Middle frontal gyrus (tissue), 1 donor: ENCODE results near the gene TTC17.
"Not testable (repeated sequence)": the region's sequence is repeated elsewhere in the genome, so short reads cannot be mapped to it uniquely, and the experiment has no call there.

ENCODE experiments used
- DNase-seq: peaks from one replicate; pipeline ENCODE4 v3.0.0-alpha.2; 2015; ENCODE audit warnings: low spot score; ENCODE audit errors: extremely low spot score

The TTC17 gene

GRCh38 chr11:43459246-43459645 lies 100.5 kb downstream of the TTC17 start:
- no peak for DNase-seq

DNA sequence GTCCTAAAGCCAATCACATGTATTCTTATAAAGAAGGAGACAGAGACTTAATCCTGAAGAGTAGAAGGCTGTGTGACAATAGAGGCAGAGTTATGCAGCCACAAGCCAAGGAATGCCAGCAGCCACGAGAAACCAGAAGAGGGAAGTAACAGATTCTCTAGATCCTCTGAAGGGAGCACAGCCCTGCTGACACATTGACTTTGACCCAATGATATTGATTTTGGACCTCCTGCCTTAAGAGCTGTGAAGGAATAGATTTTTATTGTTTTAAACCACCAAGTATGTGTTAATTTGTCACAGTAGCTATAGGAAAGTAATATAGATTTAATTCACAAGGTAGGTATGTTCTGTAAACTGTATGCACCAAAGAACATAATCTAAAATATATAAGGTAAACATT lies 103.6 kb downstream of the TTC17 start:
- no peak for DNase-seq

DNA sequence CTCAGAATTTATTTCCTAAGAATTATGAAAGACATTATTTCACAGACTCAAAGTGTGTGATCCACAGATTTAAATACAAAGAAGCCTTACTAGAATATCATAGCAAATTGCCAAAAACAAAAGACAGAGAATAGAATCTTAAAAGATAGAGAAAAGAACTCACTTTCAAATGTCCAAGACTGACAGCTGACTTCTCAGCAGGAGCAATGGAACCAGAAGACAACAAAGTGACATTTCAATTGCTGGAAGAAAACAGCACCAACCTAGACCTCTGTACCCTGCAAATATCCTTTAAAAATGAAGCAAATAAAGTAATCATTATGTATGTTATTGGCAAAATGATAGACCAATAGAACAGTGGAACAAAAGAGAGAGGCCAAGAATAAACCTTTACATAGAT lies 109.2 kb downstream of the TTC17 start:
- DNase-seq = no peak

DNA sequence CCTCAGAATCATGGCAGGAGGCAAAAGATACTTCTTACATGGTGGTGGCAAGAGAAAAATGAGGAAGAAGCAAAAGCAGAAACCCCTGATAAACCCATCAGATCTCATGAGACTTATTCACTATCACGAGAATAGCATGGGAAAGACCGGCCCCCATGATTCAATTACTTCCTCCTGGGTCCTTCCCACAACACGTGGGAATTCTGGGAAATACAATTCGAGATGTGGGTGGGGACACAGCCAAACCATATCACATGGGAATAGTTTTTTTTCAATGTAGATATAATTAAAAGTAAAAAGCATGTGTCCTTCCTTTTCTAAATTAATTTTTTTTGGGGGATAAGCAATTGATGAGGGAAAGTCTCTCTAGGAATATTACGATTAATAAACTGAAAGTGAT lies 118.8 kb downstream of the TTC17 start:
- DNase-seq = not testable (repeated sequence)

DNA sequence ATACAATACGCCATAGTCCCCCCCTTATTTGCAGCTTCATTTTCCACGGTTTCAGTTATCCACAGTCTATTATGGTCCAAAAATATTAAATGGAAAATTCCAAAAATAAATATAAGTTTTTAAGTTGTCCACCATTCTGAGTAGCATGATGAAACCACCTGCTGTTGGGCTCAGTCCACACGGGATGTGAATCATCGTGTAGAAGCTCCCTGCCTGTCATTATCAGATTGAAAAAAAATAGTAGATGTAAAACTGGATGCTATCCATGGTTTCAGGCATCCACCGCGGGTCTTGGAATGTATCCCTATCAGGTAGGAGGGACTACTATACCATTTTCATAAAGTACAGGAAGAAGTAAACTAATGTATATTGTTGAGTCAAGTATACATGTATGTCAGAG lies 127.4 kb downstream of the TTC17 start:
- DNase-seq = no peak

DNA sequence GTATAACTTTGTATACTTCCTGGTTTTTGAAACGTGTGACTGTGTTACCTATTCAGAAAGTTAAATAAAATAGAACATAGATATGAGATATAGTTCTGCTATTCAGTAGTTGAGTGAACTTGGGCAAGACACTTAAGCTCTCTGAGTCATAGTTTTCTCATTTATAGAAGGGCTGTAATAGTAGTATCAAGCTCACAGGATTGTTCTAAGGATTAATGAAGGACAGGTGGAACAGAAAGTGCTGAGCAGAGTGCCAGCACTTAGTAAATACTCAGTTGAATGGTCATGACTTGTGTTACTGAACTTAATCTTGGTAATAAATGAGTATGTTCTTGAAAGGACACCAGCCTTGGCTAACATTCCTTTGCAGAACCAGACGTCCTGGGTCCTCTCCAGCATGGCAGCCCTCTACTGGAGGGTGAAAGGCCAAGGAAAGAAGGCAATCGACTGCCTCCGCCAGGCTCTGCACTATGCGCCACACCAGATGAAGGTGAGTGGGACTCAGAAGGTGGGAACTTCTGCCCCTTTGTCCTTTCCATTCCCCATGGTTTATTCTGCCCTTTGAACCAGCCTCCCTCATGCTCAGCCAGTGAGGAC lies 131.2 kb downstream of the TTC17 start:
- no peak for DNase-seq

DNA sequence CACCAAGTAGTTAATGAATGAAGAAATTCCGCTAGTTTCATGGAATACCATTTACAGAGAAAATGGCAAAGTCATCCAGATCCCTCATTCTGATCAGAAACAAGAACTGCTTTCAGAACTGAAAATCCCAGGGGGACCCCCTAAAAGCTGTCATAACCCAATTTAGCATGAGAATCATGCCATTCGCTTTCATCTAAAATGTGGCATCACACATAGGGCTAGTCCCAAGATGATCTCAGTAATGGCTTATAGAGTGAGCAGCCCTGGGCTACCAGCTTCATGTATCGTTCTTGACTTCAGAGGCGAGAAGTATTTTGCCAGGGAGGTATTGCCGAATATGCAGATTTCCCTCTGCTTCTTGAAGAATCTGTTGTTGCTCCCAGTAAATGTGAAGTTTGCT lies 134.0 kb downstream of the TTC17 start:
- DNase-seq = no peak

DNA sequence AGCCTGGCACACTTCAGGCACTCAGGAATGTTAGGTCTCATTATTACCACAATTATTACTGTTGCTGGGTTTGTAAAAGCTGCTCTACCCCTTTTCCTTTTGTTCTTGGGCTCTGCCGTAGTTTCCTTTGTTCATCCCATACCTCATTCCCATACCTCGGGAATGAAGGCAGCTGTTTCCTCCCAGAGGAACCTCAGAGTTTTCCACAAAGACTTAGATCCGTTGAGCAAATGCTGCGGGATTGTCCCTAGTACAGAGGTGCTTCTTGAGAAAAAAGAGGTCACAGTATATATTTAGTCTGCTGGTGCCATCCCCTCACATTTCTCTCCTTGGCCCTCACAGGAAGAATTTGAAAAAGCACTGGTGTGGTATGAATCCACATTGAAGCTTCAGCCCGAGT lies 134.7 kb downstream of the TTC17 start:
- no peak for DNase-seq

DNA sequence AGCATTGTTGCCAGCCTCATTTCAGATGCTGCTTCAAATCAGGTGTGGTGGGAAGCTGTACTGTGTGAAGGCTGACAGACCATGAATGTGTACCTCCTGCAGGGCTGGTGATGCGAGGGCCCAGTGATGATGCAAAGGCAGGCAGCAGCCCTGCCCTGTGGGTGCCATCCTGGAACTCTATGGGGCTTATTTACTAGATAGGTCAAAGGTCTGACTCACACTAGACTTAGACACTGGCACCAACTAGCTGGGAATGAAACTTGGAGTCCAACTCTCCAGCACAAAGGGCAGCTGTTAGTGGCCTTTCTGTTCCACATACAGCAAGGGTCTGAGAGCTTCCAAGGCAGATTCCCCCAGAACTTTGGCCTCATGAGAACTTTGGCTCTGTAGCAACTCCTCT lies 138.4 kb downstream of the TTC17 start:
- no peak for DNase-seq

DNA sequence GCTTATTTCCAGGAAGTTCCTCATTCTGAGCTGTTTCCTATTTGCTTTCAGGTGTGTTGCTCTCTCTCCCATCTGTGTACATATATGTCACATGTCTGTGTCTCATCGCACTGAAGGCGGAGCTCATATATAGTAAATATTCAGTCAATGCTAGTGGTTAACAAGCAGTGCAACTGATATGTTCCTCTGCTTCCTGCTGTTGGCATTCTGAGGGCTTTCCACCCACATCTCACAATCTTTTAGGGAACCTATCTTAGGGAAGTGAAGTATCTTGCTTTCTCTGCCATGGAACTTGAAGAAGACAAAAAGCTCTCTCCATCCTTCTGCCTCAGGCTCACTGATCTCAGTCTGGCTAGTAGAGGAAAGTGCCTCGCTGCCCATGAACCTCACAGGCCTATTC lies 139.8 kb downstream of the TTC17 start:
- no peak for DNase-seq

- DNase-seq = no peak
These were observed 144.7 kb downstream of the TTC17 start for GRCh38 chr11:43503417-43503816.

GRCh38 chr11:43504316-43504950 lies 145.7 kb downstream of the TTC17 start:
- no peak for DNase-seq

DNA sequence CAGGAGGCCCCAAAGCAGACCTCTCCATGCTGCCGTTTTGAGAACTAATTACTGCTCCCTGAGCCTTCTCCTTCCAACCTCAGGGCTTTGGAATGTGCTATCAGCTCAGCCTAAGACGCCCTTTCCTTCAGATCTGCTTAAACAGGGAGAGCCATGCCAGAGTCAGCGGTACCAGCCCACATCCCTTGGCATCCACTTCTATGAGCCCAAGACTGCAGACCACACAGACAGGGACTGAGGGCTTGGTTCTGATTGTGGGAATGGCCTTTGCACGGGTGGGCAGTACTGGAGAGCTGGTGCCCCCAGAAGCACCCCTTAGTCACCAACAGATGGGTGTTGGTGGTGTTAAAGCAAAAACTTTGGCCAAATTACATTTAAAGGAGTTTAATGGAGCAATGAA lies 146.5 kb downstream of the TTC17 start:
- DNase-seq = no peak

DNA sequence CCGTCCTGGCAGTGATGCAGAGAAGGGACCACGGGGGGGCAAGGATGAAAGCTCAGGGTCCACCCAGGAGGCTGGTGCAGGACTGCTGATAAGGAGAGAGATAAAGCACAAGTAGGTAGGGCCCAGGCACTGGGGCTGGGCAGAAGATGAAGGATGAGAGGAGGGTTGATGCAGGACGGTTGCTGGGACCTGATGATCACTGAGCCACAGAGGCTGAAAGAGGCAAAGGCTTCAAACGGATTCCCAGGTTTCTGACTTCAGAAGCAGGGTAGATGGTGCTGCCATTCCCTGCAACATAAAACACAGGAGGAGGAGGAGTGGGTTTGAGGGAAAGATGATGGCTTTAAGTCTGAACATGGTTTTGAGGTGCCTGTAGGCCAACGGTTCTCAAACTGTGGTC lies 148.5 kb downstream of the TTC17 start:
- DNase-seq = no peak

- no peak for DNase-seq
These were observed 149.8 kb downstream of the TTC17 start for GRCh38 chr11:43508511-43508918.

DNA sequence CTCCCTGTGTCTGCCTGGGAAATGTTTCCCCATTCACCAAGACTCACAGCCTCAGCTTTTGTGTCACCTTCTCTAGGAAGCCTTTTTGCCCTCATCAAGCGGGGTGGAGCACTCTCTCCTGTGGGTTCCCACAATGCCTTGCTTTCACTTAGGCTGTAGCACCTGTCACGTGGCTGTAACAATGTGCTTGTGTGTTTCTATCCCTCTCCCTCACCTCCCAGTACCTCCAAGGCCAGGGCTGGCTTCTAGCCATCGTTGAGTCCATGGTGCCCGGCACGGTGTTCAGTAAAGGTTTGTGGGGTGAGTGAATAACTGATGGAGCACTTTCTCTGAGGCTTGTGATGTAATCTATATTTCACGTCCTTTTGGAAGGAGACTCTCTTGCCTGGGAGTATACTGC lies 153.2 kb downstream of the TTC17 start:
- no peak for DNase-seq

- DNase-seq = no peak
These were observed 156.4 kb downstream of the TTC17 start for GRCh38 chr11:43515090-43515489.

- DNase-seq = no peak
These were observed 157.7 kb downstream of the TTC17 start for GRCh38 chr11:43516316-43516850.

GRCh38 chr11:43517518-43517917 lies 158.8 kb downstream of the TTC17 start:
- DNase-seq = no peak

- no peak for DNase-seq
These were observed 159.9 kb downstream of the TTC17 start for GRCh38 chr11:43518408-43519160.

DNA sequence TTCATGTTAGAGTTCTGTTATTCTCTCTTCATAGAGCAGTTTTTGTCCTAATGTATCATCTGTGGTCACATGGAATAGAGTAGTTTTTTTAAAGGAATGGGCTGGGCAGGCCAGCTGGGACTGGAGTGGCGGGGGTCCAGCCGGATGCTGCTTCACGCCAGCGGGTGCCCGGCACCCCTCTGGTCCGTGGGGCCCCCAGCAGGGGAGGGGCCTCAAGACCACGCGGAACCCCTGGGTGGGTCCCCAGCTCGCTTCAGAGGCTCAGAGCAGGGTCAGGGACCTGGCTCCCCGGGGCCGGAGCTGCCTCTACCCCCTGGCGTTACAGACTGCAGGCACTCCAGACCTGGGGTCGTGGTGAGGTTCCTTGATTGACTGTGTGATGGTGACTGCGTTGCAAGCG lies 162.8 kb downstream of the TTC17 start:
- no peak for DNase-seq

- DNase-seq = no peak
These were observed 164.9 kb downstream of the TTC17 start for GRCh38 chr11:43523632-43524031.

DNA sequence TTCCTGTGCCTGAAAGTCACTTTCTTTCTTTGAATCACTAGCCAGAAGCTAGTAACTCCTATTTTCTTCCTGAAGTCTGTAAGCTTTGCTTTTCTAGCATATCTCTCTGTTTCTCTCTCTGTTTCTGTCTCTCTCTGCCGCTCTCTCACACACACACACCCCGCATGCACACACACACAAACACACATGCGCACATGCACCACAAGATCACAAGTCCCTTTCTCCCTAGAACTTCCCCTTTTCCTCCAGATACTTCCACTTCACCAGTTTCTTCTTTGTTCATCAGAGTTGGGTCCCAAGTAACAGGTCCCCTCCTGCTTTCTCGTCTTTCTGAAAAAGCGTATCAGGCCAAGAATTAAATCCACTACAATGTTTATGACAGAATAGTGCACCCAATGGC lies 173.3 kb downstream of the TTC17 start:
- DNase-seq = no peak
